CD4-positive, alpha-beta T cell (primary cell): ENCODE data around the gene VPS35. TPM values are rescaled to one million over a fixed set of nuclear protein-coding genes. Genes with fewer than 3 reads are reported as not detected.

Source experiments
- ATAC-seq: fragments of 200-7000 bp; cut with Tn5 transposase; one replicate; pipeline ENCODE4 v1.10.0; 2022; ENCODE audit warnings: mild to moderate bottlenecking; ENCODE audit not compliant: poor library complexity
- CTCF ChIA-PET: fragments of 350-600 bp; sonication (Branson Sonifier 250); formaldehyde crosslinking; loops from one replicate; lab custom pipeline; 2021; ENCODE audit warnings: antibody characterized with exemption, inconsistent platforms; lab: Charles Lee
- POLR2A ChIA-PET: fragments of 350-600 bp; sonication (Branson Sonifier 250); formaldehyde crosslinking; loops from one replicate; lab custom pipeline; 2021; ENCODE audit warnings: antibody characterized with exemption, inconsistent platforms; lab: Charles Lee
- DNase-seq, 14 experiments: peaks; one replicate each; pipeline ENCODE4 v3.0.0-alpha.2; 2013 to 2020; ENCODE audit warnings: mixed read lengths in 2 of 14
- H3K27ac ChIP-seq, 2 donors: one replicate each; pipeline versions ENCODE4 v1.5.1 to v1.7.0; 2013; ENCODE audit warnings: low read length in 2 of 2, low read depth in 1 of 2, mild to moderate bottlenecking in 1 of 2
- H3K27me3 ChIP-seq, 2 experiments: 1 replicate in 1 of 2; 2 replicates in 1 of 2; pipeline versions ENCODE4 v1.6.1 to v1.7.0; 2013; ENCODE audit warnings: low read length in 2 of 2, control low read depth in 1 of 2, mild to moderate bottlenecking in 1 of 2, moderate library complexity in 1 of 2; ENCODE audit not compliant: insufficient read depth in 2 of 2, control insufficient read depth in 1 of 2
- H3K36me3 ChIP-seq: one replicate; pipeline ENCODE4 v1.6.1; 2013; ENCODE audit warnings: low read length, control low read depth; ENCODE audit not compliant: insufficient read depth
- H3K4me1 ChIP-seq: one replicate; pipeline ENCODE4 v1.6.1; 2013; ENCODE audit warnings: low read length, control low read depth; ENCODE audit not compliant: insufficient read depth
- H3K4me3 ChIP-seq: one replicate; pipeline ENCODE4 v1.5.1; 2013; ENCODE audit warnings: mild to moderate bottlenecking, low read length, moderate library complexity
- H3K9me3 ChIP-seq, 2 experiments: 1 replicate in 1 of 2; 2 replicates in 1 of 2; pipeline versions ENCODE4 v1.6.1 to v1.7.0; 2013; ENCODE audit warnings: low read length in 2 of 2, mild to moderate bottlenecking in 2 of 2, control low read depth in 1 of 2, moderate library complexity in 1 of 2; ENCODE audit not compliant: control insufficient read depth in 1 of 2, insufficient read depth in 1 of 2
- H3K27ac Mint-ChIP-seq: one replicate; pipeline ENCODE4 v1.8.0; 2020; ENCODE audit warnings: mixed read lengths
- H3K27me3 Mint-ChIP-seq: one replicate; pipeline ENCODE4 v1.8.0; 2021; ENCODE audit warnings: mixed read lengths
- H3K36me3 Mint-ChIP-seq: one replicate; pipeline ENCODE4 v1.8.0; 2021; ENCODE audit warnings: low read depth, mixed read lengths
- H3K4me1 Mint-ChIP-seq: one replicate; pipeline ENCODE4 v1.8.0; 2021; ENCODE audit warnings: low read depth, mixed read lengths
- H3K4me3 Mint-ChIP-seq: one replicate; pipeline ENCODE4 v1.8.0; 2020; ENCODE audit warnings: mild to moderate bottlenecking, mixed read lengths
- H3K9me3 Mint-ChIP-seq: one replicate; pipeline ENCODE4 v1.8.0; 2020; ENCODE audit warnings: mixed read lengths
- CTCF ChIP-seq: fragments of 200-600 bp; IDR thresholded peaks from one replicate; pipeline ENCODE4 v1.8.0; 2022; ENCODE audit warnings: antibody characterized with exemption, mild to moderate bottlenecking
- intact Hi-C, 2 experiments: fragments of 100-400 bp; cut with DNase I in 1 of 2; cut with micrococcal nuclease in 1 of 2; formaldehyde crosslinking; loops; one replicate each; pipeline versions ENCODE4 v1.15.1 to v1.9.0; 2023 to 2025; cut with DNase I, micrococcal nuclease
- total RNA-seq, 174 experiments: library from RNA in 2 of 174; stranded (reverse) in 2 of 174; gene quantifications; one replicate each; pipeline ENCODE4 v1.2.3 and lab custom pipeline; 2021 to 2026

VPS35 gene
- total RNA-seq, 2 experiments from 2014 or later = 34.6 to 44.1 TPM

GRCh38 chr16:46649588-46650253, 39.3 kb downstream of the VPS35 start:
- no peaks in the 10 kb centered on the region for H3K27me3 Mint-ChIP-seq
- Histone ChIP-seq H3K27ac (no peak overlapping the region), H3K27me3 (no peaks in the 10 kb centered on the region), H3K4me3 (no peak overlapping the region), H3K9me3 (no peaks in the 10 kb centered on the region), H3K4me1 (no peaks in the 10 kb centered on the region), H3K36me3 (peaks cover 2% of the 10 kb centered on the region)
- no peak for DNase-seq
- peaks cover 13% of the 10 kb centered on the region for H3K36me3 Mint-ChIP-seq
- no peak for ATAC-seq
- no peak for TF ChIP-seq CTCF
- CTCF ChIA-PET = no interaction called here
- no peaks in the 10 kb centered on the region for H3K9me3 Mint-ChIP-seq
- H3K4me3 Mint-ChIP-seq = no peak overlapping the region
- POLR2A ChIA-PET = no interaction called here
- no peak overlapping the region for H3K27ac Mint-ChIP-seq
- intact Hi-C loops = no loop called here
- H3K4me1 Mint-ChIP-seq = no peaks in the 10 kb centered on the region

GRCh38 chr16:46648656-46649055, 40.3 kb downstream of the VPS35 start:
- intact Hi-C loops = no loop called here
- no peaks in the 10 kb centered on the region for H3K9me3 Mint-ChIP-seq
- ChIA-PET POLR2A (no interaction called here), CTCF (interaction anchor here (0.6 kb wide), 1 partner anchor 75 kb away, joined by 3 read pairs; no protein-coding TSS in a partner anchor)
- Histone ChIP-seq H3K27ac (no peak overlapping the region), H3K4me1 (no peaks in the 10 kb centered on the region), H3K36me3 (peaks cover 2% of the 10 kb centered on the region), H3K27me3 (no peaks in the 10 kb centered on the region), H3K9me3 (no peaks in the 10 kb centered on the region), H3K4me3 (no peak overlapping the region)
- H3K36me3 Mint-ChIP-seq = peaks cover 24% of the 10 kb centered on the region
- no peaks in the 10 kb centered on the region for H3K4me1 Mint-ChIP-seq
- no peak overlapping the region for H3K27ac Mint-ChIP-seq
- no peak overlapping the region for H3K4me3 Mint-ChIP-seq
- H3K27me3 Mint-ChIP-seq = no peaks in the 10 kb centered on the region
- DNase-seq (no peak), ATAC-seq (no peak)
- no peak for TF ChIP-seq CTCF

GRCh38 chr16:46638947-46639925, 49.7 kb downstream of the VPS35 start:
- Histone ChIP-seq H3K27ac (no peak overlapping the region), H3K9me3 (peaks cover 0 to 5% of the 10 kb centered on the region in 2 experiments), H3K36me3 (no peaks in the 10 kb centered on the region), H3K4me1 (no peaks in the 10 kb centered on the region), H3K4me3 (no peak overlapping the region), H3K27me3 (no peaks in the 10 kb centered on the region)
- ATAC-seq = no peak
- POLR2A ChIA-PET = no interaction called here
- no peak for TF ChIP-seq CTCF
- H3K9me3 Mint-ChIP-seq = peaks cover 5% of the 10 kb centered on the region
- H3K36me3 Mint-ChIP-seq = peaks cover 30% of the 10 kb centered on the region
- no peaks in the 10 kb centered on the region for H3K27me3 Mint-ChIP-seq
- intact Hi-C loops = no loop called here
- CTCF ChIA-PET = no interaction called here
- H3K27ac Mint-ChIP-seq = no peak overlapping the region
- no peak for DNase-seq
- H3K4me3 Mint-ChIP-seq = no peak overlapping the region
- H3K4me1 Mint-ChIP-seq = no peaks in the 10 kb centered on the region
